ENCODE measurements around the gene IMMP1L.

GRCh38 chr11:31500560-31500959 lies 8.9 kb downstream of the IMMP1L start:
- TF ChIP-seq SP1 (IDR thresholded peaks at IDR 0.05) (no peak), BHLHE40 (IDR thresholded peaks at IDR 0.05; ENCODE audit: borderline replicate concordance) (no peak), CTBP1 (IDR thresholded peaks at IDR 0.05; ENCODE audit: borderline replicate concordance) (no peak), SUZ12 (IDR thresholded peaks at IDR 0.05) (no peak), HDGF (IDR thresholded peaks at IDR 0.05; ENCODE audit: borderline replicate concordance) (no peak), ARNT (IDR thresholded peaks at IDR 0.05) (no peak), TARDBP (IDR thresholded peaks at IDR 0.05) (no peak), PKNOX1 (IDR thresholded peaks at IDR 0.05) (no peak), ELF4 (IDR thresholded peaks at IDR 0.05) (no peak), FOXK2 (IDR thresholded peaks at IDR 0.05) (no peak), FOXA1 (IDR thresholded peaks at IDR 0.05) (no peak), NFRKB (IDR thresholded peaks at IDR 0.05) (no peak), FOXM1 (IDR thresholded peaks at IDR 0.05; ENCODE audit: borderline replicate concordance) (no peak), ZNF384 (IDR thresholded peaks at IDR 0.05) (no peak)

All from HEK293T (cell line).